Measurements from ENCODE around the gene SCAMP2. TPM values are rescaled to one million over a fixed set of nuclear protein-coding genes. Genes with fewer than 3 reads are reported as not detected.

The SCAMP2 gene
- total RNA-seq, 1 experiment from 2014 or later = 55.8 TPM

- POLR2A ChIA-PET = interaction anchor here (0.5 to 1.4 kb wide), 2 partner anchors 16 to 41 kb away, joined by 3 to 8 read pairs; partner anchors contain the start of gene FAM219B
- peak within 1 kb of the TSS; percentile 88 for H3K9ac ChIP-seq (ENCODE audit: low read length)
- peaks cover 16% of the 10 kb centered on the region; the same call in 1 of the 2 replicates for H3K79me2 ChIP-seq (ENCODE audit: insufficient read depth, low read length)
- peak; percentile 96 for ATAC-seq
- peak within 1 kb of the TSS; percentile 87 for H2AFZ ChIP-seq (ENCODE audit: low read depth, low read length, poor library complexity, severe bottlenecking)
- no peaks in the 10 kb centered on the region for H3K27me3 ChIP-seq (ENCODE audit: insufficient read depth, low read length)
- intact Hi-C loops (cut with micrococcal nuclease) = no loop called here
- peak within 1 kb of the TSS; percentile 86 for H3K4me2 ChIP-seq (ENCODE audit: low read length)
- DNase-seq (ENCODE audit: low read depth, low spot score) = peak; percentile 55
- peak within 1 kb of the TSS; percentile 79 to 98 for H3K4me3 ChIP-seq (replicated peaks in 1 of 2; ENCODE audit: low read depth in 1 of 2, low read length in 2 of 2)
- H3K9me3 ChIP-seq (ENCODE audit: control insufficient read depth in 1 of 2, insufficient read depth in 1 of 2, low read depth in 1 of 2, low read length in 2 of 2) = no peaks in the 10 kb centered on the region
- TSS peak; percentile 79 for BruUV-seq (replicated peaks)
- RAD21 ChIA-PET (ENCODE audit: low non-redundant PET in 1 of 2, low total read pairs in 2 of 2, uncharacterized antibody in 2 of 2, unreplicated experiment in 2 of 2) = no interaction called here
- peaks cover 13 to 46% of the 10 kb centered on the region in 2 experiments for H3K4me1 ChIP-seq (ENCODE audit: control insufficient read depth in 1 of 2, insufficient read depth in 2 of 2, low read length in 2 of 2)
- CTCF ChIA-PET = interaction anchor here (2.0 kb wide), 1 partner anchor 12 kb away, joined by 17 read pairs; no protein-coding TSS in a partner anchor
- H3K36me3 ChIP-seq (ENCODE audit: control insufficient read depth in 1 of 2, insufficient read depth in 2 of 2, low read length in 2 of 2) = peaks cover 5 to 23% of the 10 kb centered on the region in 2 experiments; a peak in 2 of 4 replicates
- H3K9me2 ChIP-seq (ENCODE audit: insufficient read depth) = no peaks in the 10 kb centered on the region
- no peaks in the 10 kb centered on the region for H4K20me1 ChIP-seq (ENCODE audit: insufficient read depth)
- peak within 1 kb of the TSS; percentile 73 for H3K27ac ChIP-seq (ENCODE audit: low read depth, low read length)
- TF ChIP-seq ELF1 (IDR thresholded peaks at IDR 0.05; ENCODE audit: borderline replicate concordance, low read depth) (no peak), ATF3 (IDR thresholded peaks at IDR 0.05) (no peak), FOSL1 (IDR thresholded peaks at IDR 0.05; ENCODE audit: low read depth) (no peak), EZH2phosphoT487 (IDR thresholded peaks at IDR 0.05; ENCODE audit: borderline replicate concordance) (no peak), ZBTB33 (IDR thresholded peaks at IDR 0.05; ENCODE audit: extremely low read depth, insufficient replicate concordance, low read length) (peak; percentile 71), SIN3A (IDR thresholded peaks at IDR 0.05; ENCODE audit: low read depth) (peak; percentile 91), POLR2AphosphoS5 (IDR thresholded peaks at IDR 0.05; ENCODE audit: low read depth, low read length) (peak; percentile 96), SRF (IDR thresholded peaks at IDR 0.05; ENCODE audit: low read depth) (no peak), REST (IDR thresholded peaks at IDR 0.05; ENCODE audit: low read depth) (no peak), CEBPB (IDR thresholded peaks at IDR 0.05; ENCODE audit: low read depth) (no peak), SP1 (IDR thresholded peaks at IDR 0.05; ENCODE audit: low read depth) (no peak), CTCF (IDR thresholded peaks at IDR 0.05 in 2 of 3, conservative IDR thresholded peaks at IDR 0.05 in 1 of 3; ENCODE audit: borderline replicate concordance in 1 of 3, insufficient read depth in 1 of 3, low read depth in 2 of 3, low read length in 2 of 3) (no peak), ZNF274 (IDR thresholded peaks at IDR 0.05; ENCODE audit: low read depth, low read length) (no peak), MAX (IDR thresholded peaks at IDR 0.05) (peak; percentile 76), POLR2A (IDR thresholded peaks at IDR 0.05; ENCODE audit: borderline replicate concordance, extremely low read depth, insufficient read depth, insufficient read length) (peak; percentile 93), YY1 (IDR thresholded peaks at IDR 0.05; ENCODE audit: extremely low read depth, insufficient replicate concordance, low read depth, low read length) (peak; percentile 92), JUND (IDR thresholded peaks at IDR 0.05) (peak; percentile 22; the same call in 1 of the 2 replicates), RAD21 (IDR thresholded peaks at IDR 0.05; ENCODE audit: low read depth) (no peak; the same call in 1 of the 2 replicates), EZH2 (IDR thresholded peaks at IDR 0.05) (no peak)
Observed at GRCh38 chr15:74889883-74890664, 16.9 kb upstream of the SCAMP2 start, which contains the start of gene MPI. MPI (plus strand) TSS chr15:74890042; CDS start chr15:74890074, 32 bp downstream.

Measured in HCT116 (cell line).